GM18526 (cell line): ENCODE measurements around the gene CPSF3.
A peak's percentile ranks its signal among the peaks of the same experiment; 100 is the strongest.

Source experiments
- POLR2A ChIP-seq: IDR thresholded peaks from 3 replicates; pipeline ENCODE4 v1.6.1; 2011; ENCODE audit not compliant: insufficient read length; ENCODE audit errors: extremely low read depth

Gene CPSF3

GRCh38 chr2:9423100-9423921 lies at the start of gene CPSF3, which contains the start of gene ITGB1BP1:
Gene CPSF3, plus strand, starts transcription at chr2:9423654. Its CDS starts 120 bp downstream, at chr2:9423774.
Gene ITGB1BP1, minus strand, starts transcription at chr2:9423528. Its CDS starts 4,831 bp downstream, at chr2:9418697.
- peak; percentile 59 for TF ChIP-seq POLR2A

GRCh38 chr2:9374071-9374730 lies 49.3 kb upstream of the CPSF3 start:
- no peak for TF ChIP-seq POLR2A

GRCh38 chr2:9375857-9376428 lies 47.5 kb upstream of the CPSF3 start:
- no peak for TF ChIP-seq POLR2A

- no peak for TF ChIP-seq POLR2A
Measured at GRCh38 chr2:9377461-9378097, 45.9 kb upstream of the CPSF3 start.

GRCh38 chr2:9378433-9379390 lies 44.7 kb upstream of the CPSF3 start:
- TF ChIP-seq POLR2A = no peak

- no peak for TF ChIP-seq POLR2A
Measured at GRCh38 chr2:9379391-9379755, 44.1 kb upstream of the CPSF3 start.

- no peak for TF ChIP-seq POLR2A
Measured at GRCh38 chr2:9380702-9381628, 42.5 kb upstream of the CPSF3 start.

- TF ChIP-seq POLR2A = no peak
Measured at GRCh38 chr2:9382604-9383235, 40.7 kb upstream of the CPSF3 start.

- no peak for TF ChIP-seq POLR2A
Measured at GRCh38 chr2:9384521-9384920, 38.9 kb upstream of the CPSF3 start.

- no peak for TF ChIP-seq POLR2A
Measured at GRCh38 chr2:9385841-9386240, 37.6 kb upstream of the CPSF3 start.

- TF ChIP-seq POLR2A = no peak
Measured at GRCh38 chr2:9388199-9388681, 35.2 kb upstream of the CPSF3 start.

- TF ChIP-seq POLR2A = no peak
Measured at GRCh38 chr2:9388950-9389911, 34.2 kb upstream of the CPSF3 start.
